ENCODE results near the gene HSPA9. TPM values are rescaled to one million over a fixed set of nuclear protein-coding genes. Genes with fewer than 3 reads are reported as not detected.

Gene HSPA9
- polyA plus RNA-seq, 3 donors = 67.8 to 82.4 (median 81.8) TPM

GRCh38 chr5:138597661-138598400 is 22.6 kb upstream of the HSPA9 start:
- TF ChIP-seq CTCF (IDR thresholded peaks at IDR 0.05) = no peak
- Histone ChIP-seq H3K79me2 (ENCODE audit: insufficient read depth, low read length) (no peaks in the 10 kb centered on the region), H3K9ac (ENCODE audit: insufficient read depth, low read length, poor library complexity, severe bottlenecking) (no peak overlapping the region), H2AFZ (ENCODE audit: insufficient read depth, low read depth, low read length, poor library complexity, severe bottlenecking) (no peak overlapping the region), H3K27ac (ENCODE audit: low read depth in 1 of 2, low read length in 2 of 2) (no peak overlapping the region), H3K9me3 (replicated peaks in 1 of 2; ENCODE audit: control insufficient read depth in 1 of 2, insufficient read depth in 1 of 2, low read length in 2 of 2) (no peaks in the 10 kb centered on the region), H3K4me2 (replicated peaks; ENCODE audit: extremely low read depth, low read length, poor library complexity, severe bottlenecking) (no peak overlapping the region), H3K27me3 (ENCODE audit: control insufficient read depth in 2 of 2, insufficient read depth in 2 of 2, low read length in 2 of 2) (no peaks in the 10 kb centered on the region), H3K36me3 (replicated peaks in 1 of 2; ENCODE audit: control insufficient read depth in 1 of 2, insufficient read depth in 2 of 2, low read length in 2 of 2) (no peaks in the 10 kb centered on the region), H3K4me3 (replicated peaks in 1 of 3; ENCODE audit: low read depth in 2 of 3, low read length in 3 of 3) (no peak overlapping the region), H4K20me1 (ENCODE audit: insufficient read depth, low read length) (no peaks in the 10 kb centered on the region), H3K4me1 (ENCODE audit: control insufficient read depth in 1 of 2, insufficient read depth in 2 of 2, low read length in 2 of 2) (peaks cover 6 to 9% of the 10 kb centered on the region in 2 donors)
- intact Hi-C loops (cut with micrococcal nuclease) = no loop called here
- no peak for DNase-seq
- H3K27me3 Mint-ChIP-seq (ENCODE audit: low read depth in 3 of 3) = peaks cover 3 to 8% (median 4%) of the 10 kb centered on the region in 3 donors
- WGBS (ENCODE audit: insufficient coverage) = 91% methylated on average over 7 of the region's 9 CpGs
- H3K27ac Mint-ChIP-seq = peak overlapping the region in 1 of 7 donors; percentile 75
- H3K9me3 Mint-ChIP-seq = peaks cover 0 to 3% (median 0%) of the 10 kb centered on the region in 7 donors
- H3K4me1 Mint-ChIP-seq = peaks cover 6% of the 10 kb centered on the region
- H3K36me3 Mint-ChIP-seq = no peaks in the 10 kb centered on the region
- H3K4me3 Mint-ChIP-seq = no peak overlapping the region

GRCh38 chr5:138596105-138596881 is 21.1 kb upstream of the HSPA9 start:
- Histone ChIP-seq H3K27me3 (ENCODE audit: control insufficient read depth in 2 of 2, insufficient read depth in 2 of 2, low read length in 2 of 2) (no peaks in the 10 kb centered on the region), H3K79me2 (ENCODE audit: insufficient read depth, low read length) (no peaks in the 10 kb centered on the region), H3K9ac (ENCODE audit: insufficient read depth, low read length, poor library complexity, severe bottlenecking) (no peak overlapping the region), H2AFZ (ENCODE audit: insufficient read depth, low read depth, low read length, poor library complexity, severe bottlenecking) (no peak overlapping the region), H3K36me3 (replicated peaks in 1 of 2; ENCODE audit: control insufficient read depth in 1 of 2, insufficient read depth in 2 of 2, low read length in 2 of 2) (no peaks in the 10 kb centered on the region), H3K4me1 (ENCODE audit: control insufficient read depth in 1 of 2, insufficient read depth in 2 of 2, low read length in 2 of 2) (peaks cover 2% of the 10 kb centered on the region in 2 donors), H3K27ac (ENCODE audit: low read depth in 1 of 2, low read length in 2 of 2) (no peak overlapping the region), H3K9me3 (replicated peaks in 1 of 2; ENCODE audit: control insufficient read depth in 1 of 2, insufficient read depth in 1 of 2, low read length in 2 of 2) (no peaks in the 10 kb centered on the region), H3K4me3 (replicated peaks in 1 of 3; ENCODE audit: low read depth in 2 of 3, low read length in 3 of 3) (no peak overlapping the region), H3K4me2 (replicated peaks; ENCODE audit: extremely low read depth, low read length, poor library complexity, severe bottlenecking) (no peak overlapping the region), H4K20me1 (ENCODE audit: insufficient read depth, low read length) (no peaks in the 10 kb centered on the region)
- peaks cover 2% of the 10 kb centered on the region for H3K4me1 Mint-ChIP-seq
- WGBS (ENCODE audit: insufficient coverage) = 100% methylated on average over 1 of the region's 6 CpGs
- no peak for TF ChIP-seq CTCF (IDR thresholded peaks at IDR 0.05)
- peaks cover 3 to 4% (median 3%) of the 10 kb centered on the region in 3 donors for H3K27me3 Mint-ChIP-seq (ENCODE audit: low read depth in 3 of 3)
- no peak for DNase-seq
- no peaks in the 10 kb centered on the region for H3K36me3 Mint-ChIP-seq
- no peak overlapping the region for H3K27ac Mint-ChIP-seq
- intact Hi-C loops (cut with micrococcal nuclease) = no loop called here
- H3K9me3 Mint-ChIP-seq = peaks cover 0 to 3% (median 0%) of the 10 kb centered on the region in 7 donors
- H3K4me3 Mint-ChIP-seq = no peak overlapping the region
